D721Med (cell line): ENCODE measurements around the gene SCAPER.
"Not testable (repeated sequence)": the region's sequence is repeated elsewhere in the genome, so short reads cannot be mapped to it uniquely, and the experiment has no call there.

Experiments used
- DNase-seq: peaks from one replicate; pipeline ENCODE4 v3.0.0; 2011; ENCODE audit warnings: low spot score; ENCODE audit not compliant: insufficient read length
- FAIRE-seq: peaks from 2 replicates; lab custom pipeline; 2011; peaks lifted over from hg19 to GRCh38; lab: Jason Lieb, UNC
- CTCF ChIP-seq: IDR thresholded peaks from 2 replicates; pipeline ENCODE4 v1.5.1; 2012; ENCODE audit warnings: mild to moderate bottlenecking, control low read depth; ENCODE audit not compliant: insufficient read depth; ENCODE audit errors: missing control alignments

Gene SCAPER

GRCh38 chr15:76309601-76310330 lies 595.4 kb downstream of the SCAPER start:
- TF ChIP-seq CTCF = no peak
- FAIRE-seq (no peak), DNase-seq (no peak)

GRCh38 chr15:76303909-76304308 lies 601.2 kb downstream of the SCAPER start:
- FAIRE-seq (no peak), DNase-seq (no peak)
- TF ChIP-seq CTCF = no peak

- DNase-seq (no peak), FAIRE-seq (no peak)
- TF ChIP-seq CTCF = no peak
These were observed 605.4 kb downstream of the SCAPER start for GRCh38 chr15:76299786-76300185.

GRCh38 chr15:76298986-76299385 lies 606.2 kb downstream of the SCAPER start:
- no peak for TF ChIP-seq CTCF
- no peak for FAIRE-seq
- no peak for DNase-seq

- not testable (repeated sequence) for FAIRE-seq, DNase-seq
These were observed 607.2 kb downstream of the SCAPER start for GRCh38 chr15:76297951-76298350.
